Caco-2 (cell line): ENCODE results near the gene CASP6. TPM values are rescaled to one million over a fixed set of nuclear protein-coding genes. Genes with fewer than 3 reads are reported as not detected.
"Not testable (repeated sequence)": the region's sequence is repeated elsewhere in the genome, so short reads cannot be mapped to it uniquely, and the experiment has no call there.

Experiments used
- BruUV-seq: library from RNA; stranded (reverse); fragments of 400-500 nt; replicated peaks from 2 replicates; lab custom pipeline; 2021; lab: Mats Ljungman, UMichigan
- CTCF ChIA-PET: fragments of 300-600 bp; sonication (Branson Sonifier 250); formaldehyde crosslinking; loops from one replicate; lab custom pipeline; 2022; ENCODE audit warnings: antibody characterized with exemption; lab: Charles Lee
- POLR2A ChIA-PET: fragments of 300-600 bp; sonication (Branson Sonifier 250); formaldehyde crosslinking; loops from one replicate; lab custom pipeline; 2022; ENCODE audit warnings: antibody characterized with exemption; lab: Charles Lee
- DNase-seq, 2 experiments: peaks; one replicate each; pipeline versions ENCODE4 v3.0.0 to v3.0.0-alpha.2; 2020 to 2022
- H3K27me3 ChIP-seq: replicated peaks from 2 replicates; pipeline ENCODE4 v1.6.0; 2011; ENCODE audit warnings: low read length; ENCODE audit not compliant: control insufficient read depth, insufficient read depth
- H3K36me3 ChIP-seq: 2 replicates; pipeline ENCODE4 v1.5.1; 2011; ENCODE audit warnings: low read length; ENCODE audit not compliant: control insufficient read depth, insufficient read depth
- H3K4me1 ChIP-seq: fragments of 250-450 bp; sonication (Bioruptor Pico); 2 replicates; pipeline ENCODE4 v1.5.1; 2020; ENCODE audit warnings: mild to moderate bottlenecking
- H3K4me3 ChIP-seq: 2 replicates; pipeline ENCODE4 v1.5.1; 2011; ENCODE audit warnings: low read depth, mild to moderate bottlenecking, control low read depth, low read length
- H3K9me3 ChIP-seq: fragments of 250-450 bp; sonication (Bioruptor Pico); 2 replicates; pipeline ENCODE4 v1.5.1; 2020; ENCODE audit warnings: mild to moderate bottlenecking, moderate library complexity
- H3K27ac Mint-ChIP-seq: one replicate; pipeline ENCODE4 v1.8.0; 2022; ENCODE audit warnings: mixed read lengths; ENCODE audit not compliant: unreplicated experiment
- H3K27me3 Mint-ChIP-seq: one replicate; pipeline ENCODE4 v1.8.0; 2022; ENCODE audit warnings: mixed read lengths; ENCODE audit not compliant: insufficient read depth, unreplicated experiment
- H3K36me3 Mint-ChIP-seq: one replicate; pipeline ENCODE4 v1.8.0; 2022; ENCODE audit warnings: mild to moderate bottlenecking, mixed read lengths; ENCODE audit not compliant: insufficient read depth, unreplicated experiment
- H3K4me1 Mint-ChIP-seq: one replicate; pipeline ENCODE4 v1.8.0; 2022; ENCODE audit warnings: low read depth, mixed read lengths; ENCODE audit not compliant: unreplicated experiment
- H3K4me3 Mint-ChIP-seq: one replicate; pipeline ENCODE4 v1.8.0; 2022; ENCODE audit warnings: mild to moderate bottlenecking, moderate library complexity, mixed read lengths; ENCODE audit not compliant: unreplicated experiment
- H3K9me3 Mint-ChIP-seq: one replicate; pipeline ENCODE4 v1.8.0; 2022; ENCODE audit warnings: mixed read lengths; ENCODE audit not compliant: unreplicated experiment
- CTCF ChIP-seq, 2 experiments: fragments of 200-600 bp in 1 of 2; IDR thresholded peaks; 1 replicate in 1 of 2; 2 replicates in 1 of 2; pipeline versions ENCODE4 v1.5.1 to v1.8.0; 2011 to 2022; ENCODE audit warnings: antibody characterized with exemption in 1 of 2, control low read depth in 1 of 2, inconsistent platforms in 1 of 2, low read depth in 1 of 2, low read length in 1 of 2, mild to moderate bottlenecking in 1 of 2, moderate library complexity in 1 of 2; ENCODE audit not compliant: insufficient read depth in 1 of 2, severe bottlenecking in 1 of 2, unreplicated experiment in 1 of 2
- intact Hi-C: fragments of 100-400 bp; cut with micrococcal nuclease; formaldehyde crosslinking; loops from one replicate; pipeline ENCODE4 v1.10.0; 2022; ENCODE audit not compliant: unreplicated experiment
- total RNA-seq: library from RNA; stranded (reverse); gene quantifications from 2 replicates; pipeline ENCODE4 v1.2.3, GENCODE V29; 2022

CASP6 gene
- total RNA-seq, 1 experiment from 2014 or later: 35.9 TPM

GRCh38 chr4:109682875-109683274 is 20.4 kb downstream of the CASP6 start:
- Mint-ChIP-seq H3K9me3 (no peaks in the 10 kb centered on the region), H3K27me3 (no peaks in the 10 kb centered on the region), H3K27ac (no peak overlapping the region), H3K36me3 (peaks cover 4% of the 10 kb centered on the region), H3K4me3 (no peak overlapping the region), H3K4me1 (no peaks in the 10 kb centered on the region)
- no peaks in the 10 kb centered on the region for H3K36me3 ChIP-seq
- ChIA-PET CTCF (no interaction called here), POLR2A (no interaction called here)
- intact Hi-C loops: no loop called here
- no peak for TF ChIP-seq CTCF (IDR thresholded peaks at IDR 0.05; ENCODE audit: insufficient read depth in 1 of 2, low read depth in 1 of 2, low read length in 1 of 2, severe bottlenecking in 1 of 2, unreplicated experiment in 1 of 2)
- no peak for DNase-seq
- BruUV-seq: no TSS peak
- no peak overlapping the region for H3K4me3 ChIP-seq
- no peaks in the 10 kb centered on the region for H3K9me3 ChIP-seq
- no peaks in the 10 kb centered on the region for H3K27me3 ChIP-seq
- H3K4me1 ChIP-seq: no peaks in the 10 kb centered on the region

- DNase-seq, intact Hi-C loops, POLR2A ChIA-PET, H3K36me3 Mint-ChIP-seq, H3K9me3 Mint-ChIP-seq, H3K9me3 ChIP-seq, H3K36me3 ChIP-seq, H3K4me1 ChIP-seq, H3K4me3 Mint-ChIP-seq, H3K27me3 ChIP-seq, CTCF ChIA-PET, BruUV-seq, H3K4me3 ChIP-seq, H3K4me1 Mint-ChIP-seq, H3K27ac Mint-ChIP-seq, H3K27me3 Mint-ChIP-seq: not testable (repeated sequence)
Observed at GRCh38 chr4:109678925-109679324, 24.3 kb downstream of the CASP6 start.

- DNase-seq, H3K4me3 ChIP-seq, H3K4me1 ChIP-seq, intact Hi-C loops, H3K27me3 Mint-ChIP-seq, H3K36me3 Mint-ChIP-seq, POLR2A ChIA-PET, H3K27ac Mint-ChIP-seq, H3K36me3 ChIP-seq, H3K9me3 Mint-ChIP-seq, CTCF ChIA-PET, H3K27me3 ChIP-seq, H3K4me1 Mint-ChIP-seq, H3K4me3 Mint-ChIP-seq, H3K9me3 ChIP-seq, BruUV-seq: not testable (repeated sequence)
Observed at GRCh38 chr4:109678472-109678871, 24.8 kb downstream of the CASP6 start.

- no TSS peak for BruUV-seq
- H3K36me3 Mint-ChIP-seq: no peaks in the 10 kb centered on the region
- no peaks in the 10 kb centered on the region for H3K4me1 Mint-ChIP-seq
- no peak for TF ChIP-seq CTCF (IDR thresholded peaks at IDR 0.05; ENCODE audit: insufficient read depth in 1 of 2, low read depth in 1 of 2, low read length in 1 of 2, severe bottlenecking in 1 of 2, unreplicated experiment in 1 of 2)
- no peaks in the 10 kb centered on the region for H3K27me3 ChIP-seq
- intact Hi-C loops: no loop called here
- H3K4me3 ChIP-seq: no peak overlapping the region
- no peak overlapping the region for H3K4me3 Mint-ChIP-seq
- H3K36me3 ChIP-seq: no peaks in the 10 kb centered on the region
- no peaks in the 10 kb centered on the region for H3K4me1 ChIP-seq
- H3K27ac Mint-ChIP-seq: no peak overlapping the region
- ChIA-PET CTCF (no interaction called here), POLR2A (no interaction called here)
- no peaks in the 10 kb centered on the region for H3K27me3 Mint-ChIP-seq
- peaks cover 1% of the 10 kb centered on the region for H3K9me3 Mint-ChIP-seq
- no peak for DNase-seq
- no peaks in the 10 kb centered on the region for H3K9me3 ChIP-seq
Observed at GRCh38 chr4:109676886-109677285, 26.4 kb downstream of the CASP6 start.
